HG03521 (cell line): ENCODE measurements around the gene NAP1L1.
"Not testable (repeated sequence)": the region's sequence is repeated elsewhere in the genome, so short reads cannot be mapped to it uniquely, and the experiment has no call there.

Experiments
- ATAC-seq: cut with Tn5 transposase; IDR thresholded peaks from one replicate; pipeline ENCODE4 v1.9.1; 2021; ENCODE audit warnings: mild to moderate bottlenecking, moderate library complexity; ENCODE audit not compliant: unreplicated experiment

The NAP1L1 gene

DNA sequence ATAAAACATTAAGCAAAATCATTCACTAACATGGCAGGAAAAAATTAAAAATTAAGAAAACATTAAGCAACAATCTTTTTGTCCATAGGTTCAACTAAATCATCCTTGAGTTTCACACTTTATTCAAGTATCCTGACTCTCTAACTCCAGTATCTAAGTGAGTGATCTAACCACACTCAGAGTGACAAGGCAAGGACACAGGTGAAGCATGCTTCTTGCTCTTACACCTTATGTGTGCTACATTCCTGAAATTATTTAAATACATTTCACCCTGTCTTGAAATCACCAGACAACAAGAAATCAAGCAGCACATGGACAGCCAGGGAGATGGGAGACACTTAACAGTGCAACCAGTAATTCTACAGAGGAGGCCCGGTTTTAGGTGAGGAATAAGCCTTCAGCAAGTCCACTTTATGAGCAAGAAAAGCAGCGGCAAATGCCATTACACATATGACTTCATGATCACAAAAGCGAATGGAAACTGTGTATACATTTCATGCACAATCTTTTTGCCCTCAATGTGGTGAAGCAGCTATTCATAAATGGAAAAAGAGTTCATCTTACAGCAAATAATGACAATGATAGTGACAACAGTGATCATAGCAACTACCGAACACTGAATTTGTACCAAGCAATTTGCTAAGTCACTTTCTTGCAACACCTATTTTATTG is 90.3 kb downstream of the NAP1L1 start:
- no peak for ATAC-seq

DNA sequence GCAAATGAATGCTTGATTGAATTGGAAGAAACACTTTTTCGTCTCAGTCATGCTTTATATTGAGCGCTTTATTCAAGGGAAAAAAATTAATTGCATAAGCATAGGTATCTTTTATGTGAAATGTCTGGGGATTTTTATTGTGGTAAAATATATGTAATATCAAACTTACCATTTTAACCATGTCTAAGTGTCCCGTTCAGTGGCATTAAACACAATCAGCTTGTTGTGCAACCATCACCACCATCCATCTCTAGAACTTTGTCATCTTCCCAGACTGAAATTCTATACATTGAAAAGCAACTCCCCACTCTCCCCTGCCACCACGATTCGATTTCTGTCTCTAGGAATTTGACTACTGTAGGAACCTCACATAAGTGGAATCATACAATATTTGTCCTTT is 92.7 kb downstream of the NAP1L1 start:
- ATAC-seq, result no peak

DNA sequence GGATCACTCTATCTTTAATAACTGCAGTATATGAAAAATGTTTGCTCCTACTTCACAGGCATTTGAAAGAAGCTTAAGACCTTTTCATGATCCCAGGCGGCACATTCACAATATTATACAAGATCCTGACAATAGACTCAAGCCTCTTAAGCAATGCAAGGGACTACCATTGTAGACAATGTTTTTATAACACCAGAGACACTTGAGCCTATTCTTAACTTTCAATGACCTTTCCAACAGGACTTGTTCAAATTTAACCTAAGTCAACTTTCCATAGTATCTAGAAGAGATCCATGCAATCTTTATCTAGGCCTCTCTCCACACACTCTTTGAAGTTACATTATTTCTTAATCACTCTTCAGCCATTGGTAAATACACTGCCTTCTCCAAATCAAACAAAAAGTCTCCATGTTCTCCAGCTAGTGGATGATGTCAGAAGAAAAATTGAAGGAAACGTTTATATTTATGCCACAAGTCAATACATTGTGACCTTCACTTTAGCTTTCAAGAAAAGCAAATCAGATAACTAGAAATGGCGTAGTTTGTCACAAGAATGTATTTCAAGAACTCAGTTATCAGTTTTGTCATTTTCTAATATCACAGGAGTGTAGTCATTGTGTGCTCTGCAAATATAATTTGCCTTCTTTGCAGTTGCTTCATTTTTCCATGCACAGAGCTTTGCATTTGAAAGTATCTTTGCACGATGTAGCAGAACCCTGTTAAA is 94.1 kb downstream of the NAP1L1 start:
- ATAC-seq, result no peak

DNA sequence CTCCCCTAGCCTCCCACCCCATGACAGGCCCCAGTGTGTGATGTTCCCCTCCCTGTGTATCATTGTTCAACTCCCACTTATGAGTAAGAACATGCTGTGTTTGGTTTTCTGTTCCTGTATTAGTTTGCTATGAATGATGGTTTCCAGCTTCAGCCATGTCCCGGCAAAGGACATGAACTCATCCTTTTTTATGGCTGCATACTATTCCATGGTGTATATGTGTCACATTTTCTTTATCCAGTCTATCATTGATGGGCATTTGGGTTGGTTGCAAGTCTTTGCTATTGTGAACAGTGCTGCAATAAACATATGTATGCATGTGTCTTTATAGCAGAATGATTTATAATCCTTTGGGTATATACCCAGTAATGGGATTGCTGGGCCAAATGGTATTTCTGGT is 96.8 kb downstream of the NAP1L1 start:
- not testable (repeated sequence) for ATAC-seq
